ENCODE measurements around the gene TCF4. TPM values are rescaled to one million over a fixed set of nuclear protein-coding genes. Genes with fewer than 3 reads are reported as not detected.

Gene TCF4
- total RNA-seq, 1 experiment from 2014 or later = 93.7 TPM

DNA sequence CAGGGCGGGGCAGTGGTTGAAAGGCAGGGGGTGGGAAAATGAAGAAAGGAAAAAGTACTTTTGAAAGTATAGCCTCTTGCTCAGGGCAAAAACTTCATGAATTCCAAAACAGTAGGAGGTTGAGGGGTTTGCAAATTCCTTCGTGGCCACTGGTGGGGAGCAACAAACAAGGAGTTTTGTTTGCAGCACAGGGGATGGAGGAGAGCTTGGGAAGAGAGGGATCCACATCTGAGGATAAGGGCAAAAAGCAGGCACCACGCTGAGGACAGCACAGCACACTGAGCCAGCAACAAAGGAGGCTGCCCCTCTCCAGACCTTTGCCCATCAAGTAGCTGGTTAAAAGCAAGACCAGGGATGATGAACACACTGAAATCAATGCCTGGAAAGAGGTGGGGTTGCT lies 148.9 kb downstream of the TCF4 start:
- no peak overlapping the region for H3K4me3 Mint-ChIP-seq (ENCODE audit: unreplicated experiment)
- no peaks in the 10 kb centered on the region for H3K27me3 Mint-ChIP-seq (ENCODE audit: insufficient read depth, unreplicated experiment)
- BruUV-seq (replicated peaks) = no TSS peak
- TF ChIP-seq, protein P1, sequence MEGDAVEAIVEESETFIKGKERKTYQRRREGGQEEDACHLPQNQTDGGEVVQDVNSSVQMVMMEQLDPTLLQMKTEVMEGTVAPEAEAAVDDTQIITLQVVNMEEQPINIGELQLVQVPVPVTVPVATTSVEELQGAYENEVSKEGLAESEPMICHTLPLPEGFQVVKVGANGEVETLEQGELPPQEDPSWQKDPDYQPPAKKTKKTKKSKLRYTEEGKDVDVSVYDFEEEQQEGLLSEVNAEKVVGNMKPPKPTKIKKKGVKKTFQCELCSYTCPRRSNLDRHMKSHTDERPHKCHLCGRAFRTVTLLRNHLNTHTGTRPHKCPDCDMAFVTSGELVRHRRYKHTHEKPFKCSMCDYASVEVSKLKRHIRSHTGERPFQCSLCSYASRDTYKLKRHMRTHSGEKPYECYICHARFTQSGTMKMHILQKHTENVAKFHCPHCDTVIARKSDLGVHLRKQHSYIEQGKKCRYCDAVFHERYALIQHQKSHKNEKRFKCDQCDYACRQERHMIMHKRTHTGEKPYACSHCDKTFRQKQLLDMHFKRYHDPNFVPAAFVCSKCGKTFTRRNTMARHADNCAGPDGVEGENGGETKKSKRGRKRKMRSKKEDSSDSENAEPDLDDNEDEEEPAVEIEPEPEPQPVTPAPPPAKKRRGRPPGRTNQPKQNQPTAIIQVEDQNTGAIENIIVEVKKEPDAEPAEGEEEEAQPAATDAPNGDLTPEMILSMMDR (IDR thresholded peaks at IDR 0.05; ENCODE audit: insufficient read depth in 1 of 2, low read depth in 1 of 2, low read length in 1 of 2, severe bottlenecking in 1 of 2, unreplicated experiment in 1 of 2) = no peak
- ChIA-PET CTCF (no interaction called here), POLR2A (no interaction called here)
- intact Hi-C loops (cut with micrococcal nuclease; ENCODE audit: unreplicated experiment) = no loop called here
- no peaks in the 10 kb centered on the region for H3K27me3 ChIP-seq (replicated peaks; ENCODE audit: control insufficient read depth, insufficient read depth, low read length)
- no peaks in the 10 kb centered on the region for H3K4me1 ChIP-seq
- H3K4me3 ChIP-seq (ENCODE audit: low read depth, low read length) = no peak overlapping the region
- H3K9me3 ChIP-seq = no peaks in the 10 kb centered on the region
- no peaks in the 10 kb centered on the region for H3K9me3 Mint-ChIP-seq (ENCODE audit: unreplicated experiment)
- no peak for DNase-seq
- H3K4me1 Mint-ChIP-seq (ENCODE audit: low read depth, unreplicated experiment) = peaks cover 5% of the 10 kb centered on the region
- H3K36me3 ChIP-seq (ENCODE audit: control insufficient read depth, insufficient read depth, low read length) = no peaks in the 10 kb centered on the region; the same call in 1 of the 2 replicates
- H3K27ac Mint-ChIP-seq (ENCODE audit: unreplicated experiment) = no peak overlapping the region
- peaks cover 5% of the 10 kb centered on the region for H3K36me3 Mint-ChIP-seq (ENCODE audit: insufficient read depth, unreplicated experiment)

DNA sequence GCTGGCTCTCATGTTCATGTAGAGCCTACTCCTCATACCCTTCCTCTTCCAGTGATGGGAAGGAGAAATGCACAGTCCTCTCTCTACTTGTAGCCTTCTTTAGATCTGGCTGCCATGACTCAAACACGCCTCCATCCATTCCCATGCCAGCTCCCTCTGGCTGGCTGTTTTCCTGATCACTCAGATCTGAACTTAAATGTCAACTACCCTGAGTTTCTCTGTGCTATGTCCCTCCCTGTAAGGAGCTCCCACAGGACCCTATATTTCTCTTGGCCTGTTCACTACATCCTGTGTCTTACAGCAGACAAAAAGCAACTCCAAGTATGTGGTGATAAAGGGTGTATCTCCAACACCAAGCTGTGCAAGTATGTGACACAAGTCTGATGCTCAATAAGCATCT lies 152.4 kb downstream of the TCF4 start:
- H3K27me3 Mint-ChIP-seq (ENCODE audit: insufficient read depth, unreplicated experiment) = no peaks in the 10 kb centered on the region
- TF ChIP-seq, protein P1 (IDR thresholded peaks at IDR 0.05; ENCODE audit: insufficient read depth in 1 of 2, low read depth in 1 of 2, low read length in 1 of 2, severe bottlenecking in 1 of 2, unreplicated experiment in 1 of 2) = no peak
- H3K36me3 Mint-ChIP-seq (ENCODE audit: insufficient read depth, unreplicated experiment) = peaks cover 11% of the 10 kb centered on the region
- no peak overlapping the region for H3K4me3 Mint-ChIP-seq (ENCODE audit: unreplicated experiment)
- Histone ChIP-seq H3K4me1 (no peaks in the 10 kb centered on the region), H3K9me3 (no peaks in the 10 kb centered on the region), H3K36me3 (ENCODE audit: control insufficient read depth, insufficient read depth, low read length) (no peaks in the 10 kb centered on the region; the same call in 1 of the 2 replicates), H3K4me3 (ENCODE audit: low read depth, low read length) (no peak overlapping the region), H3K27me3 (replicated peaks; ENCODE audit: control insufficient read depth, insufficient read depth, low read length) (no peaks in the 10 kb centered on the region)
- no peak for DNase-seq
- POLR2A ChIA-PET = no interaction called here
- intact Hi-C loops (cut with micrococcal nuclease; ENCODE audit: unreplicated experiment) = no loop called here
- peaks cover 5% of the 10 kb centered on the region for H3K4me1 Mint-ChIP-seq (ENCODE audit: low read depth, unreplicated experiment)
- CTCF ChIA-PET = no interaction called here
- no TSS peak for BruUV-seq (replicated peaks)
- no peaks in the 10 kb centered on the region for H3K9me3 Mint-ChIP-seq (ENCODE audit: unreplicated experiment)
- no peak overlapping the region for H3K27ac Mint-ChIP-seq (ENCODE audit: unreplicated experiment)

DNA sequence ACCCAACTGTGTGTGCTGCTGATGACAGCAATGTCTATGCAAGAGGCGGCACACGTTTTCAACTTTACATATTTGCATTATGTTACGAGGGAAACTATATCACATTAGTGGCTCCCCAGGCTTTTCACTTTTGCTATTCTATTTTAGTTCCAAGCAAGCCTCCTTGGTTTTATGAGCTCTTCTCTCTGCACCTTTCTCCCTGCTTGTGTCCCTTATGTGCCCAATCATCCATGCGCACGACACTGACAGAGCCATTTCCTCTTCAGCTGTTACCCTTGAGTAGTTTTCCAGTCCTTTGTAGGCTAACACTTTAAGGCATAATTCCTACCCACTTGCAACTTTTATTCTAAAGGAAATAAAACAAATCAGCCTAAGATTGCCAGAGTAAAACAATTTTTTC lies 154.3 kb downstream of the TCF4 start:
- Histone ChIP-seq H3K4me1 (no peaks in the 10 kb centered on the region), H3K9me3 (no peaks in the 10 kb centered on the region), H3K36me3 (ENCODE audit: control insufficient read depth, insufficient read depth, low read length) (no peaks in the 10 kb centered on the region; the same call in 1 of the 2 replicates), H3K4me3 (ENCODE audit: low read depth, low read length) (no peak overlapping the region), H3K27me3 (replicated peaks; ENCODE audit: control insufficient read depth, insufficient read depth, low read length) (no peaks in the 10 kb centered on the region)
- DNase-seq = no peak
- H3K4me3 Mint-ChIP-seq (ENCODE audit: unreplicated experiment) = no peak overlapping the region
- no peaks in the 10 kb centered on the region for H3K27me3 Mint-ChIP-seq (ENCODE audit: insufficient read depth, unreplicated experiment)
- ChIA-PET CTCF (no interaction called here), POLR2A (no interaction called here)
- H3K4me1 Mint-ChIP-seq (ENCODE audit: low read depth, unreplicated experiment) = peaks cover 5% of the 10 kb centered on the region
- H3K36me3 Mint-ChIP-seq (ENCODE audit: insufficient read depth, unreplicated experiment) = peaks cover 14% of the 10 kb centered on the region
- no TSS peak for BruUV-seq (replicated peaks)
- no peaks in the 10 kb centered on the region for H3K9me3 Mint-ChIP-seq (ENCODE audit: unreplicated experiment)
- H3K27ac Mint-ChIP-seq (ENCODE audit: unreplicated experiment) = no peak overlapping the region
- TF ChIP-seq, protein P1 (IDR thresholded peaks at IDR 0.05; ENCODE audit: insufficient read depth in 1 of 2, low read depth in 1 of 2, low read length in 1 of 2, severe bottlenecking in 1 of 2, unreplicated experiment in 1 of 2) = no peak
- intact Hi-C loops (cut with micrococcal nuclease; ENCODE audit: unreplicated experiment) = no loop called here

Measured in Caco-2 (cell line).